K562 (cell line): ENCODE data around the gene CLCN1. TPM values are rescaled to one million over a fixed set of nuclear protein-coding genes. Genes with fewer than 3 reads are reported as not detected.

ENCODE experiments used
- ATAC-seq: fragments of 200-7000 bp; cut with Tn5 transposase; 3 replicates; pipeline ENCODE4 v1.9.1; 2020; ENCODE audit warnings: moderate library complexity
- BruUV-seq: library from RNA; stranded (reverse); fragments of 400-500 nt; replicated peaks from 2 replicates; lab custom pipeline; 2021; lab: Mats Ljungman, UMichigan
- CTCF ChIA-PET: fragments of 300-600 bp; formaldehyde crosslinking; extraction: SDS; loops from one replicate; lab custom pipeline; 2021; ENCODE audit warnings: low intra/inter-chr PET ratio; lab: Yijun Ruan, JAX
- POLR2A ChIA-PET: fragments of 300-600, 350-650 bp; sonication (Branson Sonifier 250); formaldehyde crosslinking; extraction: SDS; loops from one replicate; lab custom pipeline; 2021; ENCODE audit warnings: antibody characterized with exemption, inconsistent platforms; lab: Yijun Ruan, JAX
- DNase-seq, 4 experiments: peaks; one replicate each; pipeline versions ENCODE4 v3.0.0 to v3.0.0-alpha.2; 2011 to 2018; ENCODE audit warnings: low spot score in 3 of 4, mixed read lengths in 3 of 4; ENCODE audit errors: extremely low read depth in 1 of 4
- FAIRE-seq: peaks from 2 replicates; lab custom pipeline; 2011; peaks lifted over from hg19 to GRCh38; lab: Jason Lieb, UNC
- H2AFZ ChIP-seq: 2 replicates; pipeline ENCODE4 v1.6.0; 2011; ENCODE audit warnings: low read depth, low read length, control low read depth, inconsistent platforms
- H3K27ac ChIP-seq: fragments of 200-600 bp; 3 replicates; pipeline ENCODE4 v1.8.0; 2011; ENCODE audit warnings: low read depth, mild to moderate bottlenecking, control low read depth, inconsistent platforms, low read length, moderate library complexity, mixed read lengths; ENCODE audit errors: extremely low read depth
- H3K27me3 ChIP-seq, 2 experiments: fragments of 300-600 bp in 1 of 2; 2 replicates in 1 of 2; 3 replicates in 1 of 2; pipeline versions ENCODE4 v1.6.0 to v1.8.0; 2011; ENCODE audit warnings: inconsistent platforms in 2 of 2, low read length in 2 of 2, mild to moderate bottlenecking in 1 of 2, mixed read lengths in 1 of 2, moderate library complexity in 1 of 2; ENCODE audit not compliant: control insufficient read depth in 2 of 2, insufficient read depth in 2 of 2
- H3K36me3 ChIP-seq: fragments of 300-600 bp; 3 replicates; pipeline ENCODE4 v1.8.0; 2011; ENCODE audit warnings: mild to moderate bottlenecking, low read length, inconsistent platforms; ENCODE audit not compliant: control insufficient read depth, insufficient read depth
- H3K4me1 ChIP-seq, 2 experiments: fragments of 200-600 bp in 1 of 2; replicated peaks in 1 of 2; 2 replicates in 1 of 2; 3 replicates in 1 of 2; pipeline versions ENCODE4 v1.5.1 to v1.8.0; 2011; ENCODE audit warnings: inconsistent platforms in 2 of 2, low read length in 2 of 2, mild to moderate bottlenecking in 1 of 2, mixed read lengths in 1 of 2, moderate library complexity in 1 of 2; ENCODE audit not compliant: control insufficient read depth in 2 of 2, insufficient read depth in 2 of 2
- H3K4me2 ChIP-seq: 2 replicates; pipeline ENCODE4 v1.6.1; 2011; ENCODE audit warnings: low read length, control low read depth, inconsistent platforms, mixed read lengths; ENCODE audit not compliant: insufficient read depth
- H3K4me3 ChIP-seq: fragments of 200-600 bp; sonication (generic), shearing (Covaris generic); 2 replicates; pipeline ENCODE4 v1.5.1; 2016; ENCODE audit warnings: control low read depth, inconsistent platforms
- H3K79me2 ChIP-seq: fragments of 200-600 bp; 3 replicates; pipeline ENCODE4 v1.8.0; 2011; ENCODE audit warnings: low read length, inconsistent platforms; ENCODE audit not compliant: control insufficient read depth, insufficient read depth
- H3K9ac ChIP-seq, 2 experiments: 2 replicates each; pipeline versions ENCODE4 v1.6.0 to v1.6.1; 2011; ENCODE audit warnings: low read depth in 2 of 2, low read length in 2 of 2, control low read depth in 1 of 2, inconsistent platforms in 1 of 2, mild to moderate bottlenecking in 1 of 2, mixed read lengths in 1 of 2; ENCODE audit not compliant: insufficient read depth in 1 of 2
- H3K9me1 ChIP-seq: one replicate; pipeline ENCODE4 v1.6.0; 2011; ENCODE audit warnings: inconsistent platforms, mild to moderate bottlenecking, low read length, moderate library complexity; ENCODE audit not compliant: control insufficient read depth, insufficient read depth
- H3K9me3 ChIP-seq: replicated peaks from 2 replicates; pipeline ENCODE4 v1.5.1; 2011; ENCODE audit warnings: low read depth, low read length, inconsistent platforms; ENCODE audit not compliant: control insufficient read depth, insufficient read depth
- H4K20me1 ChIP-seq: replicated peaks from 2 replicates; pipeline ENCODE4 v1.6.1; 2011; ENCODE audit warnings: low read length, inconsistent platforms, mixed read lengths; ENCODE audit not compliant: control insufficient read depth, insufficient read depth
- ATF1 ChIP-seq, 2 experiments: fragments of 450-650 bp in 1 of 2; IDR thresholded peaks; 2 replicates each; pipeline ENCODE4 v1.6.1; 2016; ENCODE audit warnings: missing compliant biosample characterization in 1 of 2, missing genetic modification characterization in 1 of 2
- FOXK2 ChIP-seq, 2 experiments: fragments of 450-650 bp; IDR thresholded peaks in 1 of 2; conservative IDR thresholded peaks in 1 of 2; 2 replicates each; pipeline ENCODE4 v1.6.1; 2016; ENCODE audit warnings: low read depth in 2 of 2, mild to moderate bottlenecking in 1 of 2
- KLF13 ChIP-seq: fragments of 450-650 bp; IDR thresholded peaks from 2 replicates; pipeline ENCODE4 v1.6.1; 2016; ENCODE audit warnings: missing genetic modification characterization, low read depth, mild to moderate bottlenecking, missing compliant biosample characterization, moderate library complexity, borderline replicate concordance
- MYC ChIP-seq, 2 experiments: fragments of 250-450 bp in 1 of 2; sonication (Bioruptor Pico) in 1 of 2; IDR thresholded peaks; 2 replicates each; pipeline versions ENCODE4 v1.5.1 to v1.6.1; 2012 to 2021; ENCODE audit warnings: low read depth in 2 of 2, borderline replicate concordance in 1 of 2, improper control_type of control experiment in 1 of 2, low read length in 1 of 2, mild to moderate bottlenecking in 1 of 2, moderate library complexity in 1 of 2
- NR2F6 ChIP-seq: fragments of 450-650 bp; formaldehyde crosslinking; IDR thresholded peaks from 2 replicates; pipeline ENCODE4 v1.4.0; 2020; ENCODE audit warnings: mild to moderate bottlenecking
- POLR2B ChIP-seq: fragments of 450-650 bp; IDR thresholded peaks from 2 replicates; pipeline ENCODE4 v1.6.1; 2018; ENCODE audit warnings: low read depth; ENCODE audit not compliant: partially characterized antibody
- ZNF395 ChIP-seq: fragments of 200-800 bp; sonication (Bioruptor generic); IDR thresholded peaks from 2 replicates; pipeline ENCODE4 v1.6.1; 2017; ENCODE audit warnings: missing genetic modification characterization, missing compliant biosample characterization
- ZNF551 ChIP-seq: fragments of 250-450 bp; sonication (Bioruptor Pico); IDR thresholded peaks from 2 replicates; pipeline ENCODE4 v1.5.0; 2021; ENCODE audit warnings: mild to moderate bottlenecking, moderate library complexity
- WGBS: fragments of 100-300 bp; shearing (Covaris generic); methylation state at CpG from one replicate; pipeline ENCODE4 v1.1.6; 2016; ENCODE audit warnings: low coverage, mixed read lengths; ENCODE audit not compliant: insufficient coverage; ENCODE audit errors: missing lambda C conversion rate; 5-methylcytosine and 5-hydroxymethylcytosine counted together
- in situ Hi-C: fragments of 300-500 bp; cut with MboI; formaldehyde crosslinking; loops from 4 replicates; pipeline ENCODE4 v1.15.0; 2018; ENCODE audit warnings: inconsistent platforms, mixed read lengths
- intact Hi-C: fragments of 100-400 bp; cut with micrococcal nuclease; formaldehyde crosslinking; loops from 2 replicates; pipeline ENCODE4 v1.14.2; 2022
- polyA plus RNA-seq, 8 experiments: library from polyadenylated mRNA; depleted of rRNA in 4 of 8; stranded (reverse) in 5 of 8; unstranded in 3 of 8; fragments of >200 nt; fragmentation: Nextera tagmentation in 2 of 8; fragmentation: Illumina TruSeq in 1 of 8; extraction: Ambion mirVana in 2 of 8; extraction: Trizol in 1 of 8; gene quantifications; 2 replicates each; pipeline versions ENCODE4 v1.2.1 to v1.2.3, GENCODE V29; 2011 to 2014; ENCODE audit warnings: inconsistent platforms in 1 of 8, missing spikeins in 1 of 8
- total RNA-seq, 7 experiments: library from RNA; depleted of rRNA in 6 of 7; stranded (reverse); fragments of >200 nt in 6 of 7; fragmentation: Illumina TruSeq in 2 of 7; extraction: Trizol in 2 of 7; gene quantifications; 2 replicates each; pipeline versions ENCODE4 v1.2.1 to v1.2.3, GENCODE V29; 2011 to 2021; ENCODE audit warnings: low replicate concordance in 1 of 7

Gene CLCN1
- total and polyA plus RNA-seq, 9 of the 15 experiments (the other 6 are each of a cell fraction or from before 2014, with no cell fraction given): 0.01 to 0.11 (median 0.04) TPM; not detected in 4

GRCh38 chr7:143282124-143282523, 33.8 kb upstream of the CLCN1 start:
- CTCF ChIA-PET: no interaction called here

More at GRCh38 chr7:143282124-143282523, 33.8 kb upstream of the CLCN1 start:
- no peaks in the 10 kb centered on the region for H4K20me1 ChIP-seq
- H3K4me2 ChIP-seq: no peak overlapping the region
- H3K79me2 ChIP-seq: no peaks in the 10 kb centered on the region
- H3K9ac ChIP-seq: no peak overlapping the region
- WGBS: 89% methylated on average over 8 of the region's 8 CpGs
- intact Hi-C loops (no loop called here), in situ Hi-C loops (no loop called here)
- ATAC-seq (no peak), FAIRE-seq (no peak), DNase-seq (no peak)
- H3K9me1 ChIP-seq: no peaks in the 10 kb centered on the region
- POLR2A ChIA-PET: interaction anchor here (0.5 to 1.8 kb wide), 5 partner anchors 10 to 20 kb away, joined by 3 to 4 read pairs (median 3); no protein-coding TSS in a partner anchor
- BruUV-seq: no TSS peak
- H3K27me3 ChIP-seq: no peaks in the 10 kb centered on the region
- no peak overlapping the region for H3K27ac ChIP-seq
- peaks cover 1% of the 10 kb centered on the region; the same call in 1 of the 2 replicates for H3K9me3 ChIP-seq
- H3K4me3 ChIP-seq: no peak overlapping the region
- no peaks in the 10 kb centered on the region for H3K36me3 ChIP-seq
- H3K4me1 ChIP-seq: peaks cover 5 to 14% of the 10 kb centered on the region in 2 experiments; a peak in 3 of 5 replicates
- H2AFZ ChIP-seq: no peak overlapping the region
- no peak for TF ChIP-seq KLF13 (tag)
- no peak for TF ChIP-seq ZNF551 (CRISPR knock-in tag)
- TF ChIP-seq ZNF395 (CRISPR knock-in tag): no peak
- no peak for TF ChIP-seq POLR2B
- no peak for TF ChIP-seq FOXK2 (conservative IDR thresholded peaks at IDR 0.05 in 1 of 2, IDR thresholded peaks at IDR 0.05 in 1 of 2; ENCODE audit: low read depth in 2 of 2)
- TF ChIP-seq MYC (IDR thresholded peaks at IDR 0.05; ENCODE audit: low read depth, low read length): no peak
- no peak for TF ChIP-seq MYC (CRISPR knock-in tag; IDR thresholded peaks at IDR 0.05; ENCODE audit: borderline replicate concordance, low read depth)
- no peak for TF ChIP-seq ATF1 (CRISPR knock-in tag; IDR thresholded peaks at IDR 0.05)
- no peak for TF ChIP-seq ATF1 (tag; IDR thresholded peaks at IDR 0.05)
- no peak for TF ChIP-seq NR2F6 (CRISPR knock-in tag)
